ENCODE measurements around the gene YJEFN3.
A peak's percentile ranks its signal among the peaks of the same experiment; 100 is the strongest.

Gene YJEFN3

GRCh38 chr19:19505669-19506326, 22.9 kb upstream of the YJEFN3 start:
- no peak for DNase-seq
- Mint-ChIP-seq H3K4me3 (no peak overlapping the region), H3K27ac (peak overlapping the region; percentile 50), H3K27me3 (no peaks in the 10 kb centered on the region), H3K9me3 (no peaks in the 10 kb centered on the region), H3K4me1 (ENCODE audit: low read depth) (no peaks in the 10 kb centered on the region), H3K36me3 (ENCODE audit: low read depth) (peaks cover 72% of the 10 kb centered on the region)

DNA sequence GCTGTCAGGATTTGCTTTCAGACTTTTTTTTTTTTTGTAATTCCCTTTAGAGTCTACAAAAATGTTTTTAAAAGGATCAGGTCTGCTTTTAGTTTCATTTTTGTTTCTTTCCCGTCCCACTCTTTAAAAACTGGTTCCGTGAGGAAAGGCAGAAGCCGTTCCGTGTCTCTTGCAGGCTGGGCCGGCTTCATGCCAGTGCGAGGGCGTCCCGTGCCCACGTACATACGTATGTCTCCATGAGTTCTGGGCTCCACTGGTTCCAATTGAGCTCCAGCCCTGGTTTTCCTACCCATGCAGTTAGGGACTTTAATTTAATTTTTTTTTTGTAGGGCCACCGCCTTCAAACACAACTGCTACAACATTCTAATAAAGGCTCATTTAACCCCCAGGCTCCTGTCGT, 22.1 kb upstream of the YJEFN3 start:
- Mint-ChIP-seq H3K27ac (no peak overlapping the region), H3K4me3 (no peak overlapping the region), H3K4me1 (ENCODE audit: low read depth) (no peaks in the 10 kb centered on the region), H3K36me3 (ENCODE audit: low read depth) (peaks cover 64% of the 10 kb centered on the region), H3K9me3 (no peaks in the 10 kb centered on the region), H3K27me3 (no peaks in the 10 kb centered on the region)
- DNase-seq = no peak

DNA sequence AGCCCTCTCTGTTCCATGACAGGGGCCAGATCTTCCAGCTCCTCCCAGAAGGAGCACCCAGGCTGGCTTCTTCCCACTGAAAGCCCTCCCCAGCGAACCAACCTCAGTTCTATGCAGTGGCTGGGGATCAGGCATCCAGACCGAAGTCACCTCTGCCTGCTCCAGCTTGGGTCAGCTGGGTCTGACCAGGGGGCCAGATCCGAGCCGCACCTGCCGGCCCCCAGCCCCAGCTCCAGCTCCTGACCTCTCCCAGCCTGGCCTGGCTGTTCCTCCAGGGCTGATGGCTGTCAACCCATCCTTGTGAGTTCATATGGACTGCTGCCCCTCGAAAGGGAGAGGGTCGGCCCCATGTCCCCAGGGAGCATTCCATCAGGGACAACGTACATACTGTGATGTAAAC, 21.4 kb upstream of the YJEFN3 start:
- DNase-seq = no peak
- no peak overlapping the region for H3K27ac Mint-ChIP-seq
- H3K36me3 Mint-ChIP-seq (ENCODE audit: low read depth) = peaks cover 57% of the 10 kb centered on the region
- H3K4me3 Mint-ChIP-seq = no peak overlapping the region
- peaks cover 1% of the 10 kb centered on the region for H3K4me1 Mint-ChIP-seq (ENCODE audit: low read depth)
- H3K27me3 Mint-ChIP-seq = no peaks in the 10 kb centered on the region
- no peaks in the 10 kb centered on the region for H3K9me3 Mint-ChIP-seq

DNA sequence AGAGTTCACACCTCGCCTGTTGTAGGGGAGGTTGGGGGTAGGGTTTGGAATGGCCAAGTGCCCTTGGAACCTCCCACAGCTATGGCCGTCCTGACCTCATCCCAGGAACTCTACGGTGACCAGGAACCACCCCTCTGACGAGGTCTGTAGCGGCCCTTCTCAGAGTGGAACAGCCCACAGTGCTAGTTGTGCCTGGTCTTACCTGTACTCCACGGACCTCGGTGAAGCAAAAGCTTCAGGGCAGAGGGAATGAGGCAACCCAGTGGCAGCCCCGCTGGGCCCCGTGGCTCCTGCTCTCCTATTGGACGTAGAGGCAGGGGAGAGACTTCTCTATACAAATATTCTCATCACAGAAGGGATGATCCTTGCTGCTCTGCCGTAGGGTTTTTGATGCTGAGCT, 20.5 kb upstream of the YJEFN3 start:
- Mint-ChIP-seq H3K9me3 (no peaks in the 10 kb centered on the region), H3K4me3 (no peak overlapping the region), H3K36me3 (ENCODE audit: low read depth) (peaks cover 48% of the 10 kb centered on the region), H3K4me1 (ENCODE audit: low read depth) (peaks cover 1% of the 10 kb centered on the region), H3K27ac (peak overlapping the region; percentile 15), H3K27me3 (no peaks in the 10 kb centered on the region)
- DNase-seq = no peak

- Mint-ChIP-seq H3K36me3 (ENCODE audit: low read depth) (peaks cover 33% of the 10 kb centered on the region), H3K9me3 (no peaks in the 10 kb centered on the region), H3K27me3 (no peaks in the 10 kb centered on the region), H3K4me1 (ENCODE audit: low read depth) (peaks cover 5% of the 10 kb centered on the region), H3K27ac (no peak overlapping the region), H3K4me3 (no peak overlapping the region)
- DNase-seq = no peak
These were observed 18.3 kb upstream of the YJEFN3 start for GRCh38 chr19:19510432-19510831.

- H3K27me3 Mint-ChIP-seq = no peaks in the 10 kb centered on the region
- H3K27ac Mint-ChIP-seq = peak overlapping the region; percentile 47
- H3K4me1 Mint-ChIP-seq (ENCODE audit: low read depth) = peaks cover 22% of the 10 kb centered on the region
- H3K9me3 Mint-ChIP-seq = no peaks in the 10 kb centered on the region
- peaks cover 38% of the 10 kb centered on the region for H3K36me3 Mint-ChIP-seq (ENCODE audit: low read depth)
- DNase-seq = no peak
- H3K4me3 Mint-ChIP-seq = peak overlapping the region; percentile 57
These were observed 15.0 kb upstream of the YJEFN3 start for GRCh38 chr19:19513682-19514081.

GRCh38 chr19:19514215-19514657, 14.5 kb upstream of the YJEFN3 start:
- DNase-seq = no peak
- H3K9me3 Mint-ChIP-seq = no peaks in the 10 kb centered on the region
- no peaks in the 10 kb centered on the region for H3K27me3 Mint-ChIP-seq
- H3K36me3 Mint-ChIP-seq (ENCODE audit: low read depth) = peaks cover 40% of the 10 kb centered on the region
- H3K4me3 Mint-ChIP-seq = peak overlapping the region; percentile 57
- H3K27ac Mint-ChIP-seq = peak overlapping the region; percentile 59
- peaks cover 24% of the 10 kb centered on the region for H3K4me1 Mint-ChIP-seq (ENCODE audit: low read depth)

DNA sequence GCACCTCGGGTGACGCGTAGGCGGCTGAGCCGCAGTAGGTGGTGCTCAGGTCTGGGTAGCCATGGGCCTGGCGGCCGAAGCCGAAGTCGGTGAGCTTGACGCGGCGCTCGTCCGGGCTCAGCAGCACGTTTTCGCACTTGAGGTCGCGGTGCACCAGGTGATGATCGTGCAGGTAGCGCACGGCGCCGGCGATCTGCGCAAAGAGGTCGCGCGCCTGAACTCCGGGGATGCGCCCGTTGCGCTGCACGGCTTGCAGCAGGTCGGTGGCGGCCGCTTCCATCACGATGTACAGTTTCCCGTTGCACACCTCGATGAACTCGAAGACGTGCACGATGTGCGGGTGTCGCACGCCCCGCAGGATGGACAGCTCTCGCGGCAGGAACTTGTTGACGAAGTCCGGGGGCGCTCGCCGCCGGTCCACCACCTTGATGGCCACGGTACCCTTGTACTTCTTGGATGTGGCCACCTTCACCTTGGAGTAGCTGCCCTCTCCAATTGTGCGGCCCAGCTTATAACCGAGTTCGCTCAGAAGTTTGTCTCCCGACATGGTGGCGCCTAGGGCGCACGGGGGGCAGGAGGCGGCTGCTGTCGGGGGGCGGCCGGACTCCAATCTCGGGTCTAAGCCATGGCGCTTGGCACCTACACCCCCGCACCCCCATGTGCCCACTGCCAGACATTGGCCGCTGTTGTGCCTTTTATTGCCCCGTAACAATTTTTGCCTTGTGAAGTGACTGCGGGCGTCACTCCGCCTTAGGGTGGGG, 13.7 kb upstream of the YJEFN3 start, which contains the start of gene TSSK6:
TSSK6 (minus strand) TSS at position 668 of the 761 bp plus-strand sequence; CDS start at position 547, 121 bp downstream.
- H3K4me3 Mint-ChIP-seq = peak within 1 kb of the TSS; percentile 95
- peaks cover 48% of the 10 kb centered on the region for H3K36me3 Mint-ChIP-seq (ENCODE audit: low read depth)
- H3K4me1 Mint-ChIP-seq (ENCODE audit: low read depth) = peaks cover 31% of the 10 kb centered on the region
- H3K27me3 Mint-ChIP-seq = no peaks in the 10 kb centered on the region
- H3K27ac Mint-ChIP-seq = peak within 1 kb of the TSS; percentile 97
- DNase-seq = no peak
- H3K9me3 Mint-ChIP-seq = no peaks in the 10 kb centered on the region

- Mint-ChIP-seq H3K27me3 (no peaks in the 10 kb centered on the region), H3K4me1 (ENCODE audit: low read depth) (peaks cover 38% of the 10 kb centered on the region), H3K27ac (peak within 1 kb of the TSS; percentile 97), H3K36me3 (ENCODE audit: low read depth) (peaks cover 56% of the 10 kb centered on the region), H3K4me3 (peak within 1 kb of the TSS; percentile 95), H3K9me3 (no peaks in the 10 kb centered on the region)
- peak; percentile 99 for DNase-seq
These were observed 12.8 kb upstream of the YJEFN3 start, which contains the start of gene NDUFA13 for GRCh38 chr19:19515642-19516519. Gene NDUFA13 (plus strand): TSS chr19:19516225. CDS start chr19:19516239, 14 bp downstream.

DNA sequence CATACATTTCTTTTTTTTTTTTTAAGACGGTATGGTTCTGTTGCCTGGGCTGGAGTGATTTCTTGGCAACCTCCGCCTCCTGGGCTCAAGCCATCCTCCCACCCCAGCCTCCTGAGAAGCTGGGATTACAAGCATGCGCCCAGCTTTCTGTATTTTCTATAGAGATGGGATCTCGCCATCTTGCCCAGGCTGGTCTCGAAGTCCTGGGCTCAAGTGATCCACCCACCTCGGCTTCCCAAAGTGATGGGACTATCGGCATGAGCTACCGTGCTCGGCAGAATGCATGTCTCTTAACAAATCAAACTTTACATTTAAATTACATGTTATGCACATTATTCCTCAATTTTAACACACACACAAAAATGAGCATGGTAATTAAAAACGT, 11.5 kb upstream of the YJEFN3 start:
- no peaks in the 10 kb centered on the region for H3K9me3 Mint-ChIP-seq
- H3K27ac Mint-ChIP-seq = peak overlapping the region; percentile 97
- peaks cover 61% of the 10 kb centered on the region for H3K36me3 Mint-ChIP-seq (ENCODE audit: low read depth)
- peak overlapping the region; percentile 95 for H3K4me3 Mint-ChIP-seq
- peaks cover 43% of the 10 kb centered on the region for H3K4me1 Mint-ChIP-seq (ENCODE audit: low read depth)
- DNase-seq = no peak
- no peaks in the 10 kb centered on the region for H3K27me3 Mint-ChIP-seq

GRCh38 chr19:19520989-19521388, 7.7 kb upstream of the YJEFN3 start:
- no peaks in the 10 kb centered on the region for H3K9me3 Mint-ChIP-seq
- no peak overlapping the region for H3K4me3 Mint-ChIP-seq
- DNase-seq = no peak
- H3K36me3 Mint-ChIP-seq (ENCODE audit: low read depth) = peaks cover 73% of the 10 kb centered on the region
- H3K4me1 Mint-ChIP-seq (ENCODE audit: low read depth) = peaks cover 49% of the 10 kb centered on the region
- H3K27me3 Mint-ChIP-seq = no peaks in the 10 kb centered on the region
- peak overlapping the region; percentile 44 for H3K27ac Mint-ChIP-seq

GRCh38 chr19:19523177-19523576, 5.5 kb upstream of the YJEFN3 start:
- Mint-ChIP-seq H3K4me1 (ENCODE audit: low read depth) (peaks cover 40% of the 10 kb centered on the region), H3K27ac (no peak overlapping the region), H3K4me3 (no peak overlapping the region), H3K27me3 (no peaks in the 10 kb centered on the region), H3K9me3 (no peaks in the 10 kb centered on the region), H3K36me3 (ENCODE audit: low read depth) (peaks cover 74% of the 10 kb centered on the region)
- no peak for DNase-seq

DNA sequence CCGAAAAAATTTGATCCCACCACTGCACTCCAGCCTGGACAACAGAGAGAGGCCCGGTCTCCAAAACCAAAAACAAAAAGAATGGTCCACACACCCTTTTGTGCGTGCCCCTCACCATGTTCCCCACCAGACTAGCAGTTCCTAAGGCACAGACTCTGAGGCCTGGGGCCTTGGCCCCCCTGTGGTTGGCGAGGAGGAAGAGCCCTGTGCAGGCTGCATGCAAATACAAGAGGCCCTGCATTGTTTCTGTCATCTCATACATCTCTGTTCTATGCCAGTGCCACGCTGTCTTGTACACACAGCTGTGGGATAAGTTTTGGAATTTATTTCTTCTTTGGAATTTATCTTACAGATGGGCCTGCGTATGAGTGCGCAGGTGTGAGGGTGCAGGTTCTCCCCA, 4.7 kb upstream of the YJEFN3 start:
- H3K4me3 Mint-ChIP-seq = no peak overlapping the region
- H3K36me3 Mint-ChIP-seq (ENCODE audit: low read depth) = peaks cover 75% of the 10 kb centered on the region
- DNase-seq = no peak
- no peaks in the 10 kb centered on the region for H3K9me3 Mint-ChIP-seq
- peaks cover 37% of the 10 kb centered on the region for H3K4me1 Mint-ChIP-seq (ENCODE audit: low read depth)
- H3K27me3 Mint-ChIP-seq = no peaks in the 10 kb centered on the region
- peak overlapping the region; percentile 22 for H3K27ac Mint-ChIP-seq

- no peaks in the 10 kb centered on the region for H3K27me3 Mint-ChIP-seq
- H3K27ac Mint-ChIP-seq = peak overlapping the region; percentile 59
- no peak for DNase-seq
- H3K4me1 Mint-ChIP-seq (ENCODE audit: low read depth) = peaks cover 23% of the 10 kb centered on the region
- no peak overlapping the region for H3K4me3 Mint-ChIP-seq
- no peaks in the 10 kb centered on the region for H3K9me3 Mint-ChIP-seq
- peaks cover 70% of the 10 kb centered on the region for H3K36me3 Mint-ChIP-seq (ENCODE audit: low read depth)
These were observed 2.9 kb upstream of the YJEFN3 start for GRCh38 chr19:19525611-19526380.

Data from activated T-cell treated with anti-CD3 and anti-CD28 coated beads, Interleukin-2, amount 50 U/mL, for 24 hours (primary cell).